NB4 (cell line): ENCODE data around the gene KCTD3.

Experiments
- DNase-seq: peaks from one replicate; pipeline ENCODE4 v3.0.0; 2010; ENCODE audit warnings: low read depth
- H3K4me3 ChIP-seq: one replicate; pipeline ENCODE4 v1.5.1; 2011; ENCODE audit warnings: mild to moderate bottlenecking, low read depth, low read length, moderate library complexity
- MYC ChIP-seq: IDR thresholded peaks from 2 replicates; pipeline ENCODE4 v1.6.1; 2011; ENCODE audit warnings: low read depth, low read length
- POLR2A ChIP-seq: IDR thresholded peaks from 2 replicates; pipeline ENCODE4 v1.6.1; 2011; ENCODE audit warnings: mild to moderate bottlenecking; ENCODE audit not compliant: insufficient read length; ENCODE audit errors: extremely low read depth
- TF ChIP-seq, protein P1 (sequence below): IDR thresholded peaks from 2 replicates; pipeline ENCODE4 v1.6.1; 2011; ENCODE audit warnings: low read depth, low read length
- TF ChIP-seq, protein P2 (sequence below): IDR thresholded peaks from one replicate; pipeline ENCODE4 v1.5.1; 2012; ENCODE audit warnings: low read depth, low read length

KCTD3 gene

DNA sequence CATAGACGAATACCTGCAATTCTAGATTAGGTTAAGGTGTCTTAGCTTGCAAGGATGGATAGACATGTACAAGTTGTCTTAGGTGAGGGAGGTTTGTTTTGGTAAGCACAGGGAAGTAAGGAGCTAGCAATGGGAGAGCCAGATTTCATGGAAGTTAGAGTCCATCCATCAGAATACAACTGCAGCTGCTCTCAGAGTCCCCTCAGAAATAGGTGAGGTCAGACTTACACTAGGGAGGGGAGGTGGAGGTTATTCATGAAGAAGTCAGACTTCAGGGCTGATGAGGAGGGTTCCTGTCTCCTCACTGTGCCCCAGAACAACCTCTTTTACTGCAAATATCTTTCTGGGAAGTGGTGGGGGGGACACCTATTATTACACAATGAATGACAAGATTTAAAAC, 85.3 kb downstream of the KCTD3 start:
- H3K4me3 ChIP-seq, result no peak overlapping the region
- TF ChIP-seq, protein P1, sequence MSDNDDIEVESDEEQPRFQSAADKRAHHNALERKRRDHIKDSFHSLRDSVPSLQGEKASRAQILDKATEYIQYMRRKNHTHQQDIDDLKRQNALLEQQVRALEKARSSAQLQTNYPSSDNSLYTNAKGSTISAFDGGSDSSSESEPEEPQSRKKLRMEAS, result no peak
- TF ChIP-seq, protein P2, sequence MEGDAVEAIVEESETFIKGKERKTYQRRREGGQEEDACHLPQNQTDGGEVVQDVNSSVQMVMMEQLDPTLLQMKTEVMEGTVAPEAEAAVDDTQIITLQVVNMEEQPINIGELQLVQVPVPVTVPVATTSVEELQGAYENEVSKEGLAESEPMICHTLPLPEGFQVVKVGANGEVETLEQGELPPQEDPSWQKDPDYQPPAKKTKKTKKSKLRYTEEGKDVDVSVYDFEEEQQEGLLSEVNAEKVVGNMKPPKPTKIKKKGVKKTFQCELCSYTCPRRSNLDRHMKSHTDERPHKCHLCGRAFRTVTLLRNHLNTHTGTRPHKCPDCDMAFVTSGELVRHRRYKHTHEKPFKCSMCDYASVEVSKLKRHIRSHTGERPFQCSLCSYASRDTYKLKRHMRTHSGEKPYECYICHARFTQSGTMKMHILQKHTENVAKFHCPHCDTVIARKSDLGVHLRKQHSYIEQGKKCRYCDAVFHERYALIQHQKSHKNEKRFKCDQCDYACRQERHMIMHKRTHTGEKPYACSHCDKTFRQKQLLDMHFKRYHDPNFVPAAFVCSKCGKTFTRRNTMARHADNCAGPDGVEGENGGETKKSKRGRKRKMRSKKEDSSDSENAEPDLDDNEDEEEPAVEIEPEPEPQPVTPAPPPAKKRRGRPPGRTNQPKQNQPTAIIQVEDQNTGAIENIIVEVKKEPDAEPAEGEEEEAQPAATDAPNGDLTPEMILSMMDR, result no peak
- no peak for TF ChIP-seq POLR2A
- TF ChIP-seq MYC, result no peak

DNA sequence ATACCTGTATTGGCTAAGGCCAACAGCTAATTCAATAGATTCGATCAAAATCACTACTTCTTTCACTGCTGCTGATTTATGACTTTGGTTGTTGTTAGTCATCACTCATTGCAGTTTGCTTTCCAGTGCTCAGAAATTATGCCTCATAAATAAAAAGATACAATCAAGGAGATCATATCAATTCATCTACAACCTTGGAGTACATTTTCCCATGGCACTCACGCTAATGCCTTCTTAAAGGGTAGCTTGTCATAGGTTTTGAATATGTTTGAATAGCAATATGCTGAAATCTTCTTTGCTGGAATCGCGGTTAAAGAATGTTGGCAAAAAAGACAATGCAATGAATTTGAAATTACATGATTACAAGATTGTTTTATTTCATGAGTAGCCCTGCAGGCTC, 89.9 kb downstream of the KCTD3 start:
- no peak for DNase-seq
- TF ChIP-seq, protein P1, result no peak
- TF ChIP-seq, protein P2, result no peak
- TF ChIP-seq MYC (no peak), POLR2A (no peak)
- no peak overlapping the region for H3K4me3 ChIP-seq

More for the DNA sequence above, 85.3 kb downstream of the KCTD3 start:
- no peak for DNase-seq

DNA sequence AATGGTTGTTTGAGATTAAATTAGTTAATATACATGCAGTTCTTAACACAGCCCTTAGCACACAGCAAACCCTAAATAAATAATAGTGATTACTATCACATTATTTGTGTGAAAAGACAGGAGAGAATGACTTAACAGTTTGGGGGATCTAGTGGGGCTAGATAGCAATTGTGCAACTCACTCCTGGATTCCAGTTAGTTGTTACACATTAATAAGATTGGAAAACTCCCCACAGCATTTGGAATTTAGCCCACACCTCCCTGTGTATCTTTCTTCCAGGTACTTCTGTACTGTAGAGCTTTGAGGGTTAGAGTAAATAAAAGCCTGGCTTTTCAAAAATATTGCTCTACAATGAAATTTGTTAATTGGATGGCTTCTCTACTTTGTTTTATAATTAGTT, 93.2 kb downstream of the KCTD3 start:
- H3K4me3 ChIP-seq, result no peak overlapping the region
- DNase-seq, result no peak
- TF ChIP-seq, protein P1, result no peak
- no peak for TF ChIP-seq MYC
- TF ChIP-seq POLR2A, result no peak
- TF ChIP-seq, protein P2, result no peak

DNA sequence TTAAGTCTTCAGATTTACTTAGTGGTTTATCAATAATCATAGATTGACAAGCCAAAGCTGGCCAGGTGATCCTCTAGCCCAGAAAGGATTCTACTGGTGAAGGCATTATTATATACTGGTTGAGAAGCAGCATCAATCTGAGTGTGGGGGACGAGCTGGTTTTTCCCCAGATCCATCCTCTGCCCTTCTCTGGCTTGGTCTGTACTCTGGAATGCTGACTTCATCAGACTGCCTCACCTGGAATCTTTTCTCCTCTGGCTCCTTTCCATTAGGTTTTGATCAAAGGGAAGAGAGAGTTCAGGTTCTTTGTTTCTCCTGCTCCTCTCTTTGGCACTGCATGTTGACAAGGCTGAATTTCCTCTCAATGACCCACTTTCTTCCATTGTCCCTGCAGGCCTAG, 93.9 kb downstream of the KCTD3 start:
- no peak for DNase-seq
- TF ChIP-seq, protein P2, result no peak
- TF ChIP-seq, protein P1, result no peak
- TF ChIP-seq MYC (no peak), POLR2A (no peak)
- H3K4me3 ChIP-seq, result no peak overlapping the region

DNA sequence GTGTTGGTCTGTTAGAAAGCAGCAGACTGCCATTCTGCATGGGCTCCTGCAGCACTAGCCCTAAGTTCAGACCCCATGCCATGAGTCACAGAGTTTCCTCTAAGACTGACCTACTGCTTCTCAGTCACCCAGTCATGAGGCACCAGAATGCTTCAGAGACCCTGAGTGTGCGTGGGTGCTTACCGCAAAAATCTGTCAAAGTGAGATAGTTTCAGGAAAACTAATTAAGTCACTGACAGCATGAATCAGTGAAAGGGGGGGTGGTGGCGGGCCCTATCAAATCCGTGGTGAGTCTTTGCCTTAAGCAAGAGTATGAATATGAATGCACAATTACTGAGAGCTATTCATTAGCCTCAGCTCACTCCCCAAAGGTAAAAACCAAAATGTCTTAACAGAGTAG, 98.1 kb downstream of the KCTD3 start:
- DNase-seq, result no peak
- TF ChIP-seq, protein P2, result no peak
- H3K4me3 ChIP-seq, result no peak overlapping the region

DNA sequence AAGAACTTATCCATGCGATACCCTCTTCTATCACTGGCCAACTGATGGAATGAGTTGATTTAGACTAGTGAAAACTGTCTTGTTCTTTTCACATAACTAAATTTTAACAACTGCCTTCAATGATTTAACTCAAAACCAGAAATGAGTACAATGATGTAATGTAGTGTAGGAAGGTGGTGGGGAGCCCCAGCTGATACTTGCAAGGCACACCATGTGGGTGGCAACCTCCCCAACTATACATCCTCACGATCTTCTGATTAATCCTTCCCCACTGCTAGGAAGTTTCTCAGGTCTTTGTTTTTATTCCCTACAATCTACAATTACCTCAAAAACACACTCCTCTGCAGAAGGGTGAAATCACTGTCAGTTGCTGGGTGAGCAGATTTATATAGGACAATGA, 100.7 kb downstream of the KCTD3 start:
- TF ChIP-seq, protein P1, result no peak
- TF ChIP-seq POLR2A (no peak), MYC (no peak)
- TF ChIP-seq, protein P2, result no peak
- no peak overlapping the region for H3K4me3 ChIP-seq
- no peak for DNase-seq
